Colonic mucosa (tissue), 4 donors: Measurements from ENCODE around the gene N4BP2. TPM values are rescaled to one million over a fixed set of nuclear protein-coding genes. Genes with fewer than 3 reads are reported as not detected.

Experiments used
- DNase-seq: peaks from one replicate; pipeline ENCODE4 v3.0.0-alpha.2; 2020
- H3K27ac ChIP-seq: fragments of 200-600 bp; one replicate; pipeline ENCODE4 v1.8.0; 2021
- H3K27me3 ChIP-seq: fragments of 200-600 bp; one replicate; pipeline ENCODE4 v1.8.0; 2021
- H3K36me3 ChIP-seq: fragments of 200-600 bp; one replicate; pipeline ENCODE4 v1.8.0; 2021
- H3K4me1 ChIP-seq: fragments of 200-600 bp; one replicate; pipeline ENCODE4 v1.8.0; 2021; ENCODE audit warnings: mild to moderate bottlenecking
- H3K4me3 ChIP-seq: fragments of 200-600 bp; one replicate; pipeline ENCODE4 v1.8.0; 2021
- H3K9ac ChIP-seq, 2 donors: one replicate each; pipeline ENCODE4 v1.7.0; 2013; ENCODE audit warnings: control low read depth in 2 of 2, low read depth in 2 of 2, low read length in 2 of 2
- H3K9me3 ChIP-seq: fragments of 200-600 bp; one replicate; pipeline ENCODE4 v1.8.0; 2021
- intact Hi-C: fragments of 100-400 bp; cut with DNase I; formaldehyde crosslinking; loops from one replicate; pipeline ENCODE4 v1.14.1; 2022
- total RNA-seq, 2 donors: library from RNA; stranded (reverse); fragmentation: NEBNext Ultra II Directional in 1 of 2; extraction: Animal tissue kit (Norgen Biotek cat#: 25700) in 1 of 2; gene quantifications; one replicate each; pipeline ENCODE4 v1.2.1, GENCODE V29; 2021
- TF ChIP-seq, protein P1 (sequence below): fragments of 200-600 bp; IDR thresholded peaks from one replicate; pipeline ENCODE4 v1.8.0; 2022; ENCODE audit warnings: antibody characterized with exemption, mild to moderate bottlenecking
- donor health status: healthy.
- donor health status: DM: no; HTN: no; CAD: no.
- donor health status: DM: no; HTN: no; CAD: no.

Gene N4BP2
- total RNA-seq, 2 donors from 2014 or later: 5.1 to 7.5 TPM

DNA sequence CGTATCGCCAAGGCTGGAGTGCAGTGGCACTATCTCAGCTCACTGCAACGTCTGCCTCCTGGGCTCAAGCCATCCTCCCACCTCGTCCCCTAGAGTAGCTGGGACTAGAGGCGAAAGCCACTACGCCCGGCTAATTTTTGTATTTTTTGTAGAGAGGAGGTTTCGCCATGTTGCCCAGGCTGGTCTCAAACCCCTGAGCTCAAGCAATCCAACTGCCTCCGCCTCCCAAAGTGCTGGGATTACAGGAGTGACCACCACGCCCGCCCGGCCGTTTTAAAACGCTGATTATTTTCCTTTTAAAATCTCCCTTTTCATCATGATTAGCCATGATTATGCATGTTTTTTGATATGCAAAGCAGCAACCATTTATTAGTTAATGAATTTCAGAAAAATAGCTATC lies 2.2 kb downstream of the N4BP2 start:
- intact Hi-C loops: loop anchor here (10.0 kb wide), 1 partner anchor 256 kb away; no protein-coding TSS in a partner anchor
- Histone ChIP-seq H3K36me3 (no peaks in the 10 kb centered on the region), H3K9me3 (no peaks in the 10 kb centered on the region), H3K27me3 (no peaks in the 10 kb centered on the region), H3K27ac (no peak overlapping the region), H3K9ac (no peak overlapping the region), H3K4me1 (peaks cover 8% of the 10 kb centered on the region), H3K4me3 (no peak overlapping the region)
- TF ChIP-seq, protein P1, sequence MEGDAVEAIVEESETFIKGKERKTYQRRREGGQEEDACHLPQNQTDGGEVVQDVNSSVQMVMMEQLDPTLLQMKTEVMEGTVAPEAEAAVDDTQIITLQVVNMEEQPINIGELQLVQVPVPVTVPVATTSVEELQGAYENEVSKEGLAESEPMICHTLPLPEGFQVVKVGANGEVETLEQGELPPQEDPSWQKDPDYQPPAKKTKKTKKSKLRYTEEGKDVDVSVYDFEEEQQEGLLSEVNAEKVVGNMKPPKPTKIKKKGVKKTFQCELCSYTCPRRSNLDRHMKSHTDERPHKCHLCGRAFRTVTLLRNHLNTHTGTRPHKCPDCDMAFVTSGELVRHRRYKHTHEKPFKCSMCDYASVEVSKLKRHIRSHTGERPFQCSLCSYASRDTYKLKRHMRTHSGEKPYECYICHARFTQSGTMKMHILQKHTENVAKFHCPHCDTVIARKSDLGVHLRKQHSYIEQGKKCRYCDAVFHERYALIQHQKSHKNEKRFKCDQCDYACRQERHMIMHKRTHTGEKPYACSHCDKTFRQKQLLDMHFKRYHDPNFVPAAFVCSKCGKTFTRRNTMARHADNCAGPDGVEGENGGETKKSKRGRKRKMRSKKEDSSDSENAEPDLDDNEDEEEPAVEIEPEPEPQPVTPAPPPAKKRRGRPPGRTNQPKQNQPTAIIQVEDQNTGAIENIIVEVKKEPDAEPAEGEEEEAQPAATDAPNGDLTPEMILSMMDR: no peak
- DNase-seq: no peak

DNA sequence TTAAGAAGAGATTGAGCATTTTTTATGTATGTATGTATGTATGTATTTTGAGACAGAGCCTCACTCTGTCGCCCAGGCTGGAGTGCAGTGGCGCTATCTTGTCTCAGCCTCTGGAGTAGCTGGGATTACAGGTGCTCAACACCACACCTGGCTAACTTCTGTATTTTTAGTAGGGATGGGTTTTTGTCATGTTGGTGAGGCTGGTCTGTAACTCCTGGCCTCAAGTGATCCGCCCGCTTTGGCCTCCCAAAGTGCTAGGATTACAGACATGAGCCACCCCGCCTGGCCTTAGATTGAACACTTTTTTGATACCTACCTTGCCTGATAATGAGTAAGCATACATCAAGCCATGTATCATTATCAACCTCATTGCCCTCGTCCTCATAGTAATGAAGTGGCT lies 2.7 kb downstream of the N4BP2 start:
- Histone ChIP-seq H3K27me3 (no peaks in the 10 kb centered on the region), H3K4me3 (no peak overlapping the region), H3K9me3 (no peaks in the 10 kb centered on the region), H3K27ac (no peak overlapping the region), H3K9ac (no peak overlapping the region), H3K4me1 (peaks cover 8% of the 10 kb centered on the region), H3K36me3 (no peaks in the 10 kb centered on the region)
- TF ChIP-seq, protein P1: no peak
- intact Hi-C loops: loop anchor here (10.0 kb wide), 1 partner anchor 255 kb away; no protein-coding TSS in a partner anchor
- no peak for DNase-seq

DNA sequence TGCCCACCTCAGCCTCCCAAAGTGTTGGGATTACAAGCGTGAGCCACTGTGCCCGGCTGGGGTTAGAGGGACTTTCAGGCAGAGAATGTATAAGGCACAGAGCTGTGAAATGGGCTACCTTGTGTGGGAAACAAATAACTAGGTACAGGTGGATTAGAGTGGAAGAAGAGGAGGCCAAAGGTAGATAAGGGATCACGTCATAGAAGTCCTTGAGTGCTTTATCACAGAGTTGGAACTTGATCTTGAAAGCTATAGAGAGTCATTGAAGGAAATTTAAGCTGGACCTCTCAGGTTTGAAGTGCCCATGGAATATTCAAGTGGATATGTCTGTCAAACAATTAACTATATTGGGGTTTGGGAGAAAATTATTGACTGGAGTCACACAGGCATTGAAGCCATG lies 8.4 kb downstream of the N4BP2 start:
- Histone ChIP-seq H3K4me1 (no peaks in the 10 kb centered on the region), H3K27me3 (no peaks in the 10 kb centered on the region), H3K9me3 (no peaks in the 10 kb centered on the region), H3K36me3 (no peaks in the 10 kb centered on the region), H3K4me3 (no peak overlapping the region), H3K9ac (no peak overlapping the region), H3K27ac (no peak overlapping the region)
- intact Hi-C loops: no loop called here
- TF ChIP-seq, protein P1: no peak
- DNase-seq: no peak

DNA sequence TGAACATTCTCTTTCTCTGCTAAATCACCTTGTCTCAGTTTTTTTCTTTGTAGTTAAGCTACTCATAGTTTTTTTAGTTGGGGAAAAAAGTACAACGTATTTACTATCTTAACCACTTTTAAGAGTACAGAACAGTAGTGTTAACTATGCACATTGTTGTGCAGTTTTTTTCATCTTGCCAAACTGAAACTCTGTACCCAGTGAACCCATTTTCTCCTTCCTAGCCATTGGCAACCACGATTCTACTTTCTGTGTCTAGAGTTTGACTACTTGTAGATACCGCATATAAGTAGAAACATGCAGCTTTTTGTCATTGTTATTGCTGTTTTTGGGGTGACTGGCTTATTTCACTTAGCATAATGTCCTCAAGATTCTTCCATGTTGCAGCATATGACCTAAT lies 10.0 kb downstream of the N4BP2 start:
- Histone ChIP-seq H3K9me3 (no peaks in the 10 kb centered on the region), H3K4me1 (no peaks in the 10 kb centered on the region), H3K36me3 (no peaks in the 10 kb centered on the region), H3K4me3 (no peak overlapping the region), H3K9ac (no peak overlapping the region), H3K27me3 (no peaks in the 10 kb centered on the region), H3K27ac (no peak overlapping the region)
- no peak for DNase-seq
- intact Hi-C loops: no loop called here
- TF ChIP-seq, protein P1: no peak

DNA sequence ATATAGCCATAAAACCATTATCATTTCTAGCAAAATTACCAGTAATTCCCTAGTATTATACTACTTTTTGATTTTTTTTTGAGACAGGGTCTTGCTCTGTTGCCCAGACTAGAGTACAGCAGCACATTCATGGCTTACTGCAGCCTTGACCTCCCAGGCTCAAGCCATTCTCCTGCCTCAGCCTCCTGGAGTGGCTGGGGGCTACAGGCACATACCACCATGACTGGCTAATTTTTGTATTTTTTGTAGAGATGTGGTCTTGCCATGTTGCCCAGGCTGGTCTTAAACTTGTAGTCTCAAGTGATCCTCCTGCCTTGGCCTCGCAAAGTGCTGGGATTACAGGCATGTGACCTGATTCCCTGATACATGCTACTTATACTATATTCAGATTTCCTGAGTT lies 13.7 kb downstream of the N4BP2 start:
- H3K9ac ChIP-seq: no peak overlapping the region
- TF ChIP-seq, protein P1: no peak
- no peaks in the 10 kb centered on the region for H3K4me1 ChIP-seq
- no peaks in the 10 kb centered on the region for H3K27me3 ChIP-seq
- intact Hi-C loops: no loop called here
- no peak for DNase-seq
- H3K27ac ChIP-seq: no peak overlapping the region
- H3K4me3 ChIP-seq: no peak overlapping the region
- no peaks in the 10 kb centered on the region for H3K36me3 ChIP-seq
- H3K9me3 ChIP-seq: no peaks in the 10 kb centered on the region

DNA sequence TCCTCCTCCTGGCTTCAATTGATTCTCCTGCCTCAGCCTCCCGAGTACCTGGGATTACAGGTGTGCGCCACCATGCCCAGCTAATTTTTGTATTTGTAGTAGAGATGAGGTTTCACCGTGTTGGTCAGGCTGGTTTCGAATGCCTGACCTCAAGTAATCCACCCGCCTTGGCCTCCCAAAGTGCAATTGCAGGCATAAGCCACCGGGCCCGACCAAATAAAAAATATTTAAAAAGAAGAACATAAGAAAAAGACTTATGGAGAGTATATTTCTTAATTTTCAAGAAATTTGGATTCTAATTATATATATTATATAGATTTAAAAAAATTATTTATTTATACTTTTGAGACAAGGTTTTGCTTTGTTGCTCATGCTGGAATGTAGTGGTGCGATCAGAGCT lies 29.8 kb downstream of the N4BP2 start:
- Histone ChIP-seq H3K36me3 (no peaks in the 10 kb centered on the region), H3K4me1 (no peaks in the 10 kb centered on the region), H3K9me3 (no peaks in the 10 kb centered on the region), H3K4me3 (no peak overlapping the region), H3K27me3 (no peaks in the 10 kb centered on the region), H3K9ac (no peak overlapping the region), H3K27ac (no peak overlapping the region)
- TF ChIP-seq, protein P1: no peak
- intact Hi-C loops: no loop called here
- DNase-seq: no peak
